Ovary (tissue), 9 donors: Measurements from ENCODE around the gene TSPYL4. TPM values are rescaled to one million over a fixed set of nuclear protein-coding genes. Genes with fewer than 3 reads are reported as not detected.

Experiments
- DNase-seq, 5 donors: peaks; one replicate each; pipeline ENCODE4 v3.0.0-alpha.2; 2019 to 2020
- H3K27ac ChIP-seq, 2 donors: fragments of 200-600 bp; one replicate each; pipeline versions ENCODE4 v1.5.1 to v1.8.0; 2019 to 2022
- H3K27me3 ChIP-seq: fragments of 200-600 bp; one replicate; pipeline ENCODE4 v1.8.0; 2022
- H3K36me3 ChIP-seq: fragments of 200-600 bp; sonication (generic); one replicate; pipeline ENCODE4 v1.5.1; 2019
- H3K4me1 ChIP-seq: one replicate; pipeline ENCODE4 v1.8.1; 2013; ENCODE audit warnings: mild to moderate bottlenecking, moderate library complexity; ENCODE audit not compliant: insufficient read depth
- H3K4me3 ChIP-seq: fragments of 200-600 bp; sonication (generic); one replicate; pipeline ENCODE4 v1.5.1; 2017
- H3K9me3 ChIP-seq, 2 donors: fragments of 200-600 bp in 1 of 2; sonication (generic) in 1 of 2; one replicate each; pipeline versions ENCODE4 v1.5.1 to v1.8.1; 2013 to 2019; ENCODE audit warnings: mild to moderate bottlenecking in 1 of 2, moderate library complexity in 1 of 2
- EP300 ChIP-seq: sonication (generic); formaldehyde crosslinking; IDR thresholded peaks from one replicate; pipeline ENCODE4 v1.6.1; 2017; ENCODE audit warnings: antibody characterized with exemption
- POLR2A ChIP-seq: fragments of 450-650 bp; IDR thresholded peaks from one replicate; pipeline ENCODE4 v1.6.1; 2017; ENCODE audit warnings: antibody characterized with exemption, mild to moderate bottlenecking, moderate library complexity
- WGBS, 3 donors: extraction: QIAGEN DNeasy Blood & Tissue Kit in 1 of 3; methylation state at CpG; one replicate each; pipeline versions ENCODE4 v1.1.5 to v1.1.7; 2013 to 2017; 5-methylcytosine and 5-hydroxymethylcytosine counted together
- intact Hi-C, 4 donors: fragments of 100-400 bp; cut with DNase I; formaldehyde crosslinking; loops; one replicate each; pipeline versions ENCODE4 v1.11.0 to v1.15.1; 2022 to 2023
- polyA plus RNA-seq, 2 donors: library from polyadenylated mRNA; stranded (reverse); fragments of 200-250 nt in 1 of 2; fragments of 350-450 nt in 1 of 2; fragmentation: Illumina TruSeq in 1 of 2; extraction: RNeasy Lipid Tissue Mini Kit (QIAGEN cat#74804) in 1 of 2; gene quantifications; one replicate each; pipeline ENCODE4 v1.2.3, GENCODE V29; 2013 to 2014
- total RNA-seq, 7 donors: library from RNA; depleted of rRNA in 2 of 7; stranded (reverse); fragments of >200 nt in 2 of 7; fragmentation: NEBNext Ultra II Directional in 3 of 7; extraction: Animal tissue kit (Norgen Biotek cat#: 25700) in 3 of 7; gene quantifications; one replicate each; pipeline versions ENCODE4 v1.1.0 to v1.2.4, GENCODE V29; 2016 to 2023
- TF ChIP-seq, protein P1 (sequence below), 3 donors: fragments of 450-650 bp in 2 of 3; fragments of 200-600 bp in 1 of 3; IDR thresholded peaks; one replicate each; pipeline versions ENCODE4 v1.5.1 to v1.8.0; 2016 to 2022; ENCODE audit warnings: antibody characterized with exemption in 3 of 3, mild to moderate bottlenecking in 1 of 3
- donor health status: DM: no; HTN: no; CAD: no; lungs with moderate emphysema.
- donor health status: DM: no; HTN: no; CAD: no.
- donor health status: Bipolar disorder and iron deficiency.
- donor health status: DM: yes; HTN: yes; CAD: no.
- donor health status: DM: no; HTN: no; CAD: no.
- donor health status: DM: yes; HTN: yes; CAD: no.

TSPYL4 gene
- total and polyA plus RNA-seq, 9 donors: 18.1 to 44.4 (median 31.0) TPM

DNA sequence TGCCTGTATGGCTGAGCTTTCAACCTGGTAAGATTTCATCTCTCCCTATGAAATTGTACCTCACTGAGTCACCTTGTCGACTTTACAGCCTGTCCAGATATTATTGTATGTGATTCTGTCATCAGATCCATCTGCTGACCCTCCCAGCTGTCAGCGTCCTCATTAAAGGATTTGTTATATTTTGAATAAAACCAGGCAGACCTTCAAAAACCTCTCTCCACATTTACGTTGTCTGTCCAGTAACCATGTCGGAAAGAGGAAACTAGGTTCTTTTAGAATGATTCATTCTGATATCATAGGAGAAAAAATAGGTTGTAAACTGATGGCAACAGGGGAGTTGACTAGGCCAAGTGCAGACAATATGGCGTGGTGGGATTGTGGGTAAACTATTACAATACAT lies 38.5 kb downstream of the TSPYL4 start:
- WGBS, 3 donors: 91 to 94% (median 94%) methylated on average over 5 of the region's 5 CpGs
- Histone ChIP-seq H3K36me3 (no peaks in the 10 kb centered on the region), H3K9me3 (no peaks in the 10 kb centered on the region), H3K27ac (no peak overlapping the region), H3K4me3 (no peak overlapping the region), H3K27me3 (no peaks in the 10 kb centered on the region), H3K4me1 (no peaks in the 10 kb centered on the region)
- no peak for DNase-seq
- intact Hi-C loops: no loop called here
- TF ChIP-seq POLR2A (no peak), EP300 (no peak)
- TF ChIP-seq, protein P1, sequence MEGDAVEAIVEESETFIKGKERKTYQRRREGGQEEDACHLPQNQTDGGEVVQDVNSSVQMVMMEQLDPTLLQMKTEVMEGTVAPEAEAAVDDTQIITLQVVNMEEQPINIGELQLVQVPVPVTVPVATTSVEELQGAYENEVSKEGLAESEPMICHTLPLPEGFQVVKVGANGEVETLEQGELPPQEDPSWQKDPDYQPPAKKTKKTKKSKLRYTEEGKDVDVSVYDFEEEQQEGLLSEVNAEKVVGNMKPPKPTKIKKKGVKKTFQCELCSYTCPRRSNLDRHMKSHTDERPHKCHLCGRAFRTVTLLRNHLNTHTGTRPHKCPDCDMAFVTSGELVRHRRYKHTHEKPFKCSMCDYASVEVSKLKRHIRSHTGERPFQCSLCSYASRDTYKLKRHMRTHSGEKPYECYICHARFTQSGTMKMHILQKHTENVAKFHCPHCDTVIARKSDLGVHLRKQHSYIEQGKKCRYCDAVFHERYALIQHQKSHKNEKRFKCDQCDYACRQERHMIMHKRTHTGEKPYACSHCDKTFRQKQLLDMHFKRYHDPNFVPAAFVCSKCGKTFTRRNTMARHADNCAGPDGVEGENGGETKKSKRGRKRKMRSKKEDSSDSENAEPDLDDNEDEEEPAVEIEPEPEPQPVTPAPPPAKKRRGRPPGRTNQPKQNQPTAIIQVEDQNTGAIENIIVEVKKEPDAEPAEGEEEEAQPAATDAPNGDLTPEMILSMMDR (IDR thresholded peaks at IDR 0.05): no peak

GRCh38 chr6:116214681-116215080 lies 39.2 kb downstream of the TSPYL4 start:
- Histone ChIP-seq H3K36me3 (no peaks in the 10 kb centered on the region), H3K4me3 (no peak overlapping the region), H3K9me3 (no peaks in the 10 kb centered on the region), H3K4me1 (no peaks in the 10 kb centered on the region), H3K27ac (no peak overlapping the region), H3K27me3 (no peaks in the 10 kb centered on the region)
- intact Hi-C loops: no loop called here
- WGBS, 3 donors: 84 to 97% (median 88%) methylated on average over 1 of the region's 1 CpG
- no peak for DNase-seq
- TF ChIP-seq, protein P1 (IDR thresholded peaks at IDR 0.05): no peak
- no peak for TF ChIP-seq EP300
- TF ChIP-seq POLR2A: no peak

- H3K27ac ChIP-seq: no peak overlapping the region
- TF ChIP-seq, protein P1 (IDR thresholded peaks at IDR 0.05): no peak
- no peak for TF ChIP-seq POLR2A
- TF ChIP-seq EP300: no peak
- H3K9me3 ChIP-seq: no peaks in the 10 kb centered on the region
- WGBS, 3 donors: 42 to 70% (median 48%) methylated on average over 3 of the region's 3 CpGs
- no peak overlapping the region for H3K4me3 ChIP-seq
- H3K36me3 ChIP-seq: no peaks in the 10 kb centered on the region
- no peaks in the 10 kb centered on the region for H3K27me3 ChIP-seq
- no peaks in the 10 kb centered on the region for H3K4me1 ChIP-seq
- DNase-seq: no peak
- intact Hi-C loops: no loop called here
These were observed 43.0 kb downstream of the TSPYL4 start for GRCh38 chr6:116210750-116211425.

- no peak overlapping the region for H3K27ac ChIP-seq
- 88 to 90% (median 88%) methylated on average over 5 of the region's 5 CpGs for WGBS, 3 donors
- H3K36me3 ChIP-seq: no peaks in the 10 kb centered on the region
- no peaks in the 10 kb centered on the region for H3K9me3 ChIP-seq
- no peak for DNase-seq
- TF ChIP-seq POLR2A: no peak
- TF ChIP-seq EP300: no peak
- TF ChIP-seq, protein P1 (IDR thresholded peaks at IDR 0.05): no peak
- H3K4me1 ChIP-seq: no peaks in the 10 kb centered on the region
- H3K27me3 ChIP-seq: no peaks in the 10 kb centered on the region
- intact Hi-C loops: no loop called here
- no peak overlapping the region for H3K4me3 ChIP-seq
These were observed 43.6 kb downstream of the TSPYL4 start for GRCh38 chr6:116210316-116210715.
